Activated T-helper 1 cell treated with Interleukin-2 at 50 U/mL for 16 hours (primary cell): ENCODE data around the gene AKT1.
A peak's percentile ranks its signal among the peaks of the same experiment; 100 is the strongest.

Source experiments
- DNase-seq: peaks from one replicate; pipeline ENCODE4 v3.0.0-alpha.2; 2020; ENCODE audit warnings: low read depth

Gene AKT1

DNA sequence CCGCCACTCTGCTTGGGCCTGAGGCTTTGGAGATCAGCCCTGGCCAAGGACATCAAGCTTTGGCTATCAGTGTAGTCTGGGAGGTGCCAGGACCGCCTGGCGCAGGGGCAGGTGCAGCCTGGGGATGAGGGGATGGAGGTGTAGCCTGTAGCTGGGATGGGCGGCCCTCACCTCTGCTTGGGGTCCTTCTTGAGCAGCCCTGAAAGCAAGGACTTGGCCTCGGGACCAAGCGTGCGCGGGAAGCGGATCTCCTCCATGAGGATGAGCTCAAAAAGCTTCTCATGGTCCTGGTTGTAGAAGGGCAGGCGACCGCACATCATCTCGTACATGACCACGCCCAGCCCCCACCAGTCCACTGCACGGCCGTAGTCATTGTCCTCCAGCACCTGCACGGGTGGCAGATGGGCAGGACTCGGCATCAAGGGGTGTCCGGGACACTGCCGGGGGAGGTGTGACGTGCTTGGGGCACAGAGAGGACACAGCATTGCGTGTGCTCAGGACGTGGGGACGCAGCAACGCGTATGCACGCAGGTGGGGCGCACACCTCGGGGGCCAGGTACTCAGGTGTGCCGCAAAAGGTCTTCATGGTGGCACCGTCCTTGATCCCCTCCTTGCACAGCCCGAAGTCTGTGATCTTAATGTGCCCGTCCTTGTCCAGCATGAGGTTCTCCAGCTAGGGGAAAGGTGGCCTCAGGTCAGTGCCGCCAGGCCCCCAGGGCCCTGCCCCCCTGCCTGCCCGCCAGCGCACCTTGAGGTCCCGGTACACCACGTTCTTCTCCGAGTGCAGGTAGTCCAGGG lies 22.6 kb downstream of the AKT1 start:
- DNase-seq = no peak

DNA sequence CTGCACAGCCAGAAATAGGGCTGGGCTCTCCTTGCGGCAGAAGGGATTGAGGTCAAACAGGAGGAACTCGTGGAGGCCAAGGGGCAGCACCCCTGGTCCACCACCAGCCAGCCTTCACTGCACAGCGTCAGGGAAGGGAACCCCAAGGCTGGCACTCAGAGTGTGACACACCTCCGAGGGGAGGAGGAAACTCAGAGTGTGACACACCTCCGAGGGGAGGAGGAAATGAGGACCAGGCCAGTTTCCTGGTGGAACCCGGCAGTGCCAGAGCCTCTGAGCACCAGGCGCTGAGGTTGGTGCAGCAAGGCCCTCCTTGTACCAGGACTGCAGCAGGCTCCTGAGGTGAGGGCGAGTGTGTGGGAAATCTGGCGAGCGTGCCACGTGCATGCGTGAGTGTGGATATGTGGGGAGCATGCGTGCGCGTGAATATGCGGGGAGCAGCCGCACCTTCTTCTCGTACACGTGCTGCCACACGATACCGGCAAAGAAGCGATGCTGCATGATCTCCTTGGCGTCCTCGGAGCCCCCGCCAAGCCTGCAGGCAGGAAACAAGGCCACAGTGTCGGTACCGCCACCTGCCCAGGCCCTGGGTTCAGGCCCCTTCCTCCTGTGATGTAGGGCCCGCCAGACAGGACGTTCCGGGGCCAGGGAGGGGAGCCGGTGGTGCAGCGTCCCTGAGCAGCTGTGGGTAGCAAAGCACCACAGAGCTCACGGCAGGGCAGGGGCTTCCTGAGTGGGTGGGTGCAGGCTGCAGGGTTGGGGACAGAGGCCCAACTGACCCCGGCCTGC lies 23.4 kb downstream of the AKT1 start:
- no peak for DNase-seq

DNA sequence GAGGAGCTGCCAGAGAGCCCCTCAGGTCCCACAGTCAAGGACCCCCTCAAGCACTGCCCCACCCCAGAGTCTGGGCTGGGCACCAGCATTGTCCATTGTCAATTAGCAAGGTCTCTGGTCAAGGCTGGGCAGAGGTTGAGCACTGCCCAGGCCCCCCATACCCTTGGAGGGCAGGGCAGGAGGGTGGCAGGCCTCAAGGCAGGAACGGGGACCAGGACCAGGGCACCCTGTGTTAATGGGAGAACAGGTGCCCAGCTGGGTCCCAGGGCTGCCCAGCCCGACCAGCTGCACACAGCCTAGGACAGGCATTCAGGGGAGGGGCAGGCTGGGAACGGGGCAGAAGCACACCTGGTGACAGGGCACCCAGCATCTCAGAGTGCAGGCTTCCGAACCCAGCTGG lies 24.2 kb downstream of the AKT1 start:
- no peak for DNase-seq

DNA sequence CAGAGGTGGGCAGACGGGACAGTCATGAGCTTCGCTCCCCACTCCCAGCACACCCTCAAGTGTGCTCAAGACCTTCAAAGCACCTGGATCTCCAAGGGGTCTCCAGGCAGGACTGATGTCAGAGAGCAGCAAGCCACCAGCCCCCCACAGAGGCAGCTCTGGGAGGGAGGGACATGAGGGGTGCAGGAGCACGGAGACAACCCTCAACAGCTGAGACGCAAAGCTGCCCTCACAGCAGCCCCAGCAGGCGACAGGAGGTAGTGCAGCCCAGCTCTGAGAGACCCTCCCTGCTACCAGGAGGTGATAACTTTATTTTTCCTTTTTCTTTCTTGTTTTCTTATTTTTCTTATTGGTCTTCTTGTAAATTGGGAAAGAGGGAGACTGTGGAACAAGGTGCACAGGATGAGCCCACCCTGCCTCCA lies 24.7 kb downstream of the AKT1 start:
- DNase-seq = no peak

DNA sequence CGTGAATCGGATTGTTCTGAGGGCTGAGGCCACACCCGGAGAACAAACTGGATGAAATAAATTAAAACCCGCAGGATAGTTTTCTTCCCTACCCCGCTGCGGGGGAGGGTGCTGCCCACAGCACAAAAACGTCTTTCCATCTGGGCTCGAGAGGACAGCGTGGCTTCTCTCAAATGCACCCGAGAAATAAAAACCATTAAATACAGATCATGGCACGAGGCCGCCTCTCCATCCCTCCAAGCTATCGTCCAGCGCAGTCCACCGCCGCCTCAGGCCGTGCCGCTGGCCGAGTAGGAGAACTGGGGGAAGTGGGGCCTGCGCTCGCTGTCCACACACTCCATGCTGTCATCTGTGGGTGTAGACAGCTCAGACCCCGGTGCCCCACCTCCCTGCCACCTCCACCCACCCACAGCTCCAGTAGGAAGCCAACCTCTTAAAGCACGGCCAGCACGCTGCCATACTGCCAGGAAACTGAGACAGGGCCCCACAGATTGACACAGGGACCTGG lies 25.4 kb downstream of the AKT1 start:
- DNase-seq = no peak

DNA sequence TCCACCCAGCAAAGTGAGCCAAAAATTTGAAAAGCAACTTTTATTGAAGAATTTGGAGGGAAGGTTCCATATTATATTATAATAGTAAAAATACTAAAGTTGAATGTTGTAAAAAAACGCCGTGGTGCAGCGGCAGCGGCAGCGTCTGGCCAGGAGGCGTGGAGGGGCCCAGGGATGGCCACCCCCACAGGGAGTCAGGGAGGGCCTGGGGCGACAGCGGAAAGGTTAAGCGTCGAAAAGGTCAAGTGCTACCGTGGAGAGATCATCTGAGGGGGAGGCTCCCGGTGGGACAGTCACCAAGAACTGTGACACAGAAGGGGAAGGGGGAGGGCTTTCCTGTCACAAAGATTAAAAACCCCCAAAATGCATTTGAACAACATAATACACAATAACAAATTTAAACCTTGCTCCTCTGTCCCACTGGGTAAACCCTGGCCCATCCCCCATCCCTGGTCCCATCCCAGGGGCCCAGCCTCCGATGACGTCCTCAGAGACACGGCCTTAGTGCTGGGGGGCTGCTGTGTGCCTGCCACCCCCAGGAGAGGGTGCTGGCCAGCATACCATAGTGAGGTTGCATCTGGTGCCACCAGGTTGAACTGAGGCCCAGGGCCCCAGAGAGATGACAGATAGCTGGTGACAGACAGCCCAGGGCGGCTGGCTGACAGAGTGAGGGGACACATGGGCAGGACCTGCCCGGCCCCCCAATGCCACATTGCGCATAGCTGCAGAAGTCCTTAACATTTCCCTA lies 26.1 kb downstream of the AKT1 start:
- DNase-seq = no peak

DNA sequence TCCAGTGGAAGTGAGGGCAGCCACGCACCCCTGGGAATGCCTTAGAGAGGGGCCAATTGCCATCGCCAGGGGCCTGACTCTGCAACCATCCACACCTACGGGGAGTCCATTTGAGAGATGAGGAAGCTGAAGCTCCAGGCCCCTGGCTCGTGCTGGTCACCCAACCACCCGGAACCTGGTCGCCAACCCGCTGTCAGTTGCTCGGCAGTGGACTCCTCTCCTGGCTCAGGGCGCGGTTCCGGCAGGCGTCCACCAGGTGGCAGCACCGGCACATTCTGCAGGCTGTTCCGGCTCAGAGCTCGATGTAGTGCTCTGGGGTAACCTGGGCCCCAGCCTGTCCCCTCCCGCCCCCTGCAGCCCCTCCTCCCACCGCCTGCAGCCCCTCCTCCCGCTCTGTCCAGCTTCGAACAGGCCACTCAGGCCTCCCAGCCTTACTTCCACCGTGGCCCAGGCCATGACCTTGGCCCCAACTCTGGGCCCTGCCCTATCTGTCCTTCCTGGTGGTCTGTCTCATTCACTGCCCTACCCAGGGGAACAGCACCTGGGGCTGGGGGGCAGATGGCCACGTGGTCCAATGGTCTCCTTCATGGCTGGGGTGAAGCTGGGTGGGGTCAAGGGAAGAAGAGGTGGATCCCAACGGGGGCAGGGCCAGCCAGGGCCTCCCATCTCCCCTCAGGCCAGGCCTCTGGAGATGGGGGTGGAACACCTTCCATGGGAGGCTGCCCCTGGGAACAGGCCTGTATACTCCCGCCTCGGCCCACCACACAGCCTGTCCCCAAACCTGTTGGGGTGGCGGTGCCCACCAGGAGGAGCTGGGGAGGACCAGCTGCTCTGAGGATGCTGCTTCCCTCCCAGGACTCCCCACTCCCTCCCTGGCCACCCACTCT lies 26.9 kb downstream of the AKT1 start:
- DNase-seq = peak; percentile 83

DNA sequence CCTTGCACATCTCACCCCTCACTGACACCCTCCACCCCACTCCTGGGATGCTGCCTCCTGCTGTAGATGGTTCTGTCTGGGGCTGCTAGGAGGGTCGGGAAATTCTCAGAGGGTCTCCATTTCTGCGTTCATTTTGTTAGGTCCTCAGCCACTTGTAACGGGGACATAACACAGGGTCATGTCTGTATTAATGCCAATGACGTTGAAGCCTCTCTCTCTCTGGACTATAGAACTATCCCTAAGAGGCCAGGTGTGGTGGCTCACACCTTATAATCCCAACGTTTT lies 28.0 kb downstream of the AKT1 start:
- DNase-seq = no peak

DNA sequence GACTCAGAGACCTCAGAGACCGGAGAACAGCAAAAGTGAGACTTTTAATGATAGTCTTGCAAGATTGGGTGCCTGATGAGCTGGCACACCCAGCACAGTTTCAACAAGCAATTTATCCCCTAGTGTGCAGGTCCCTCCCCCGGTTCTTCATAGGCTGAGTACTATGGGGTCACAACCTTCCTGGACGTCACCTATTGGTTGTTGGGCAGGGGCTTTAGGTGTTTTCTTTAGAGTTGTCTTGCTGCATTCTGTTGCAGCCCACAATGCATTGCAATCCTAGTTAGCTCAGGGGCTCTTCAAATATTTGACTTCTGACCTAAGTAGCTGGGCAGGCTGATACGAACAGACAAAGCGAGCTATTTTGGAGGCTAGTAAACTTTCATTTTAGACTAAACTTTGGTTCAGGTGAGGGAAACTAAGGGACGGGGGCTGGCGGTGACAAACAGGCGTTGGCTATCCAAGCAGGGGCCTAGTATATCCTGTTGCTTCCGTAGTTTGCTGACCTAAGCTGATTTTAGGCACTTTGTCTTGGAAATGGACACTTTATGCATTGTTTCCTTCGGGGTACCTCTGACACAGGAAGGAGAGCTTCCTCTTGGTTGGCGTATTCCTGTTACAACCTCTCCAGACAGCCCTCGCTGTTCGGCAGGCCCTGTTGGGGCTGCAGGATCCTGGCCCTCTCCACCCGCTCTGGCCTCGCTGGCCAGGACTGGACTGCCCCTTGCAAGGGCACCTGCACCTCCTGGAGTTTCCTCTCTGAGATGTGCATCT lies 28.5 kb downstream of the AKT1 start:
- no peak for DNase-seq

DNA sequence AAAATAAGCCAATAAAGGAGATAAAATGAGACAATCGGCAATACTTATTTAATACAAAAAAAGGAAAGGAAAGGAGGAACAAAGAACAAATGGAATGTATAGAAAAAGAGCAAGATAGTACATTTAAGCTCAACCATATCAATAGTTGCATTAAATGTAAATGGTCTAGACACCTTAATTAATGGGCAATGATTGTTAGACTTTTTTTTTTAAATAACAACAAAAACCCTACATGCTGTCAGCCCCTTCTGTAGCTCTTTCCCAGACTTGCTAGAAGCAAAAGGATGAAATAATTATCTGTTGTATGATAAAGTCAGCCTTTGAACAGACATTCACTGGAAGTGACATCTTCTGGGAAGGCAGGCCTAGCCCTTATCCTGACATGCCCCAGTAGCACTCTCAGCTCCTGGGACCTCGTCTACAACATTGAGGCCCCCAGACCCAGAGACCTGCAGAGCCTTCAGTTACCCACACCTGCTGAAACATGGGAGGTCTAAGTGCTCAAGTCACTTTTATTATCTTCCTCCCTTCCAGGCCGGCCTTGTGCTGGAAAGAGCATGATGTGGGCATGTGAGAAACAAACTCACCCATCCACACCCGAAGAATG lies 29.2 kb downstream of the AKT1 start:
- no peak for DNase-seq

DNA sequence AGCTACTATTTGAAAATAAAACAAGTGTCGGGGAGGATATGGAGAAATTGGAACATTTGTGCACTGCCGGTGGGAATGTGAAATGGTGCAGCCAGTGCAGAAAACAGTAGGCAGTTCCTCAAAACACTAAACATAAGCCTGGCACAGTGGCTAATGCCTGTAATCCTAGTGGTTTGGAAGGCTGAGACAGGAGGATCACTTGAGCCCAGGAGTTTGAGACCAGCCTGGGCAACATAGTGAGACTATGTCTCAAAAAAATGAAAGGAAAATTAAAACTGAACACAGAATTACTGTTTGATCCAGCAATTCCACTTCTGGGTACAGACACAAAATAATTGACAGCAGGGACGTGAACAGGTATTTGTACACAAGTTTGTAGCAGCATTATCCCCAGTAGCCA lies 30.0 kb downstream of the AKT1 start:
- no peak for DNase-seq

DNA sequence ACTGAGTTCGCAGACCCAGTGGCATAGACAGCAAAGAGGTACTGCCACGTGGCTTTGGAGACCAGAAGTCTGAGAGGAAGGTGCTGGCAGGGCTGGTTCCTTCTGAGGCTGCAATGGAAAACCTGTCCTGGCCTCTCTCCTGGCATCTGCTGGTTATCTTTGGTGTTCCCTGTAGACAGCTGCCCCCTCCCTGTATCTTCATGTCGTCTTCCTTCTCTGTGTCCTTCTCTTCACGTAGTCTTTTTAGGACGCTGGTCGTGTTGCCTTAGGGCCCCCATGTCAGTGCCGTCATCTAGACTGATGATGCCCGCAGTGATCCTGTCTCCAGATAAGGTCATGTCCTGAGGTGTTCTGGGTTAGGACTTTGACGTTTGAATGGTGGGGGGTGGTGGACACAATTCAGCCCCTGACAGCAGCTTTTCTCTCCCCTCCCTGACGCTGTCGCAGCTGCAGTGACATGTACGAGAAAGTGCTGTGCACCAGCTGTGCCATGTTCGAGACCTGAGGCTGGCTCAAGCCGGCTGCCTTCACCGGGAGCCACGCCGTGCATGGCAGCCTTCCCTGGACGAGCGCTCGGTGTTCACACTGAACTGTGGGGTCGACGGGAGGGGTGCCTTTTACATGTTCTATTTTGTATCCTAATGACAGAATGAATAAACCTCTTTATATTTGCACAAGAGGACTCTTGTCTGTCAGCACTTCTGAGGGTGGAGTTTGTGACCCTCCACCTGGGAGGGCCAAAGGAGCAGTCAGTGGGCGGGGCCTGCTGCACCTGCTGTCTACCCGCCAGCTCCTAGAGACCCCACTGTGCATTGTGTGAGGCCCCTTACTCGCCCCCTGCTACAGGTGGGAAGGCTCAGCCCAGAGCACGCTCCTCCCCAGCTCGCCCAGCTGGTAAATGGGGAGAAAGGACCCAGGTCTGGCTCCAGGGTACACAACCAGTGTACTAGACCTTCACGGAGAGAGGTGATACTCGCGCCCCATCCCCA lies 36.3 kb downstream of the AKT1 start:
- DNase-seq = no peak

DNA sequence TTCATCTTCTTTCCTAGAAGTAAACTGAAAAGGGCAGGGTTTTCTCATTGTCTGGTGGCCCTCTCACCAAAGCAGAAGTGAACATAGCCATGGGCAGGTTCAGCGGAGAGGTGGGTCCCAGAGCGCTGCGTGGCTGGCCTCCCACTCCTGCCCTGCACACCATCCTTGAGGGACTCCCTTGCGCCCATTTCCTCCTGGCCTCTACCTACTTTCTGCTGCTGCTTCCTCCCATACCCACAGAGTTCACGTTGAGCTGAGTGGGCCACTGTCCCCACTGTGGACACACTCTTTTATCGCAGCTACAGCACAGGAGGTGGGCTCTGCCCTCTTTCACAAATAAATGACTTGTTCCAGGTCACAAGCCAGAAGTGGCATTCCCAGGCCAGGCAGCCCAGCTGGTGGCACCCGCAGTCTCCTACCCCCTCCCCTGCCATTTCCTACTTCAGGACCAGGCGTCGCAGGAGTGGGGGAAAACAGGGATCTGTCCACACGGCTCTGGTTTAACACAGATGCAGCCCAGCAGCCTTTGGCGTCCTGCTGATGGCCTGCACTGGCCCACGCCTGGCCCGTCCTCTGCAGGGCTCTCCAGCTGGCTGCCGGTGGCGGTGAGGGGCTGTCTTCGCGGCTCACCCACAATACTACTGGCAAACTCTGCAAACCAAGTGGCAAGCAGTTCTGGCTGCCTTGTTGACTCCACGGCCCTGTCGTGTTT lies 37.7 kb downstream of the AKT1 start:
- DNase-seq = no peak

DNA sequence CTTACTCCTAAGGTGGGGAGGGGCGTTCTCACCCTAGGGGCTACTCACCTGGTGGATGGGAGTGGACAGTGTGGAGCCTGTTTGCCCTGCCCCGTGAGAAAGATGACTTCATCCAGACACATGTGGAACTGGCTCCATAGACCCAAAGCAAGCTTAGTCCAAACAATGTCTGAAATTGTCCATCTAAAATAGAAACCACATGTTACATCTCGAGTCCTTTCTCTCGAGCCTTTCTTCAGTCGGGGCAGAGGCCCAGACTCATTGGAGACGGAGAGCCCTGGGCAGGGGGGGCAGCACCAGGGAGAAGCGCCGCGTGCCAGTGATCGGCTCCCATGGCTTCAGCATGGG lies 38.3 kb downstream of the AKT1 start:
- DNase-seq = no peak

DNA sequence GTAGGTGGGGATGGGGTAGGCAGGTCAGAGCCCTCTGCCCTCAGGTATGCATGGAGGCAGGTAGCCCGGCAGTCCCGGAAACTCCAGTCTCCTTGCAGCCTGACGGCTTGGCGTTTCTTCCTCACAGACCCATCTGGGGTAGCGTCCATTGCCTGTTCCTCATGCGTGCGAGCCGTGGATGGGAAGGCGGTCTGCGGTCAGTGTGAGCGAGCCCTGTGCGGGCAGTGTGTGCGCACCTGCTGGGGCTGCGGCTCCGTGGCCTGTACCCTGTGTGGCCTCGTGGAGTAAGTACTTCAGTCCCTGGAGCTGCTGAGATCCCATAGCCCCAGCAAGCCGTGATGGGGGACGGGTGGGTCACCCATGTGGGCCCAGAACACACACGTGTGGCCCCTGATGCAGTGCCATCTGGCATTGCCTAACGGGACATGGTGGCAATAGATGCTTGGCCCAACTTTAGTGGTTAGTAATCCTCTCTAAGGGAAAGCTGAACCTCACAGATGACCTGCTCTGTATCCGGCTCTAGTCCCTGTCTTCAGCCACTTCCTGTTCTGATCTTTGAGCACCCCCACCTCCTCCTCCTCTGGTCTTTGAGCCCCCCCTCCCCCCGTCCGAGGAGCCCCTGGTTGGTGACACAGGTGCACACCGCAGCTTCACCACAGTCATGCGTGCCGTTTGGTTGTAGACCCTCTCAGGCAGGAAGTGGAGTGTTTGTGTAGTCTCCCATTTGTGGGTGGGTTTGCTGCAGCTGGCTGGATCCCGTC lies 38.9 kb downstream of the AKT1 start:
- no peak for DNase-seq

DNA sequence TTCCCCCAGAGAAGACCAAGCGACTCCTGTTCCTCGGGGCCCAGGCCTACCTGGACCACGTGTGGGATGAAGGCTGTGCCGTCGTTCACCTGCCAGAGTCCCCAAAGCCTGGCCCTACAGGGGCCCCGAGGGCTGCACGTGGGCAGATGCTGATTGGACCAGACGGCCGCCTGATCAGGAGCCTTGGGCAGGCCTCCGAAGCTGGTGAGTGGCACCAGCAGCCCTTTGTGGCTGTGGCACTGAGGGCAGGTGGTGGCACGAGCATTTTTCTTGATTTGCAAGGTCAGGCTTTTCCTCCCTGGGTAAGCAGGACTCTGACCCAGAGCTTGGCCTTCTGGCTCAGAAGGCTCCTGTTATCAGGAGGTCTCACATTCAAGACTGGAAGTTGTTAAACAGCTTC lies 39.9 kb downstream of the AKT1 start:
- no peak for DNase-seq

DNA sequence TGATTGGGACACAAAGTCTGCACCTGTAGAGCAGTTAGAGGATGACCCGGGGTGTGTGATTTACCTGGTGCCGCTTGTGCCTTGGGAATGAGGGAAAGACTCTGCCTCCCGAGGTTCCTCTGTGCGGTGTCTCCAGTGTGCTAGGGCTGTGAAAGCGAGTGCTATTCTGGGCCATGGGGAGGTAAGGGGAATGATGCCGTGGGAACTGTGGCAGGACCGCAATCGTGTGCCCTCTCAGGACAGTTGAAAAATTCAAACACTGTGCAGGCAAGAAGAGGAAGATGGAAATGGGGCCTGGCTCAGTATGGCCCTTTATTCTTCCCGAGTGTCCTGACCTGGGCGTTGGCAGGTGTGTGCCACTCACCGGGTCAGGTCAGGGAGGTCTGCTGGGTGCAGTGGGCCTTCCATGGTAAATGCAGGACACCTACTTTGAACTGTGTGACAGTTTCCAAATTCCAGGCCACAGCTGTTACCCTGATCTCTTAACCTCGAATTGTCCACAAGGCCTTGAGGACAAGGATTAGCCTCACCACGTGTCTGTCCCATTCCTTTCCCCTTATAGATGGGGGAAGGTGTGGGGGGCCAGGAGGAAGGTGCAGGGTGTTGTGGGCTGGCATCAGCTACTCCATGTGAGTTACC lies 41.2 kb downstream of the AKT1 start:
- DNase-seq = no peak
